Stimulated activated memory B cell treated with anti-CD40 and anti-IgM and Interleukin-4, amounts not matched to agents 10 μg/mL and 1 μg/mL and 100 μg/mL, for 72 hours (primary cell): ENCODE results near the gene REPS1.

Experiments used
- ATAC-seq: fragments of 150-1000 bp; cut with Tn5 transposase; 2 replicates; pipeline ENCODE4 v1.10.0; 2021
- H3K27ac Mint-ChIP-seq: one replicate; pipeline ENCODE4 v1.8.0; 2022; ENCODE audit warnings: mild to moderate bottlenecking, mixed read lengths
- H3K27me3 Mint-ChIP-seq: one replicate; pipeline ENCODE4 v1.8.0; 2022; ENCODE audit warnings: mixed read lengths
- H3K36me3 Mint-ChIP-seq: one replicate; pipeline ENCODE4 v1.8.0; 2022; ENCODE audit warnings: mixed read lengths
- H3K4me1 Mint-ChIP-seq: one replicate; pipeline ENCODE4 v1.8.0; 2022; ENCODE audit warnings: mixed read lengths
- H3K4me3 Mint-ChIP-seq: one replicate; pipeline ENCODE4 v1.8.0; 2022; ENCODE audit warnings: mild to moderate bottlenecking, moderate library complexity, mixed read lengths
- H3K9me3 Mint-ChIP-seq: one replicate; pipeline ENCODE4 v1.8.0; 2022; ENCODE audit warnings: mixed read lengths

REPS1 gene

DNA sequence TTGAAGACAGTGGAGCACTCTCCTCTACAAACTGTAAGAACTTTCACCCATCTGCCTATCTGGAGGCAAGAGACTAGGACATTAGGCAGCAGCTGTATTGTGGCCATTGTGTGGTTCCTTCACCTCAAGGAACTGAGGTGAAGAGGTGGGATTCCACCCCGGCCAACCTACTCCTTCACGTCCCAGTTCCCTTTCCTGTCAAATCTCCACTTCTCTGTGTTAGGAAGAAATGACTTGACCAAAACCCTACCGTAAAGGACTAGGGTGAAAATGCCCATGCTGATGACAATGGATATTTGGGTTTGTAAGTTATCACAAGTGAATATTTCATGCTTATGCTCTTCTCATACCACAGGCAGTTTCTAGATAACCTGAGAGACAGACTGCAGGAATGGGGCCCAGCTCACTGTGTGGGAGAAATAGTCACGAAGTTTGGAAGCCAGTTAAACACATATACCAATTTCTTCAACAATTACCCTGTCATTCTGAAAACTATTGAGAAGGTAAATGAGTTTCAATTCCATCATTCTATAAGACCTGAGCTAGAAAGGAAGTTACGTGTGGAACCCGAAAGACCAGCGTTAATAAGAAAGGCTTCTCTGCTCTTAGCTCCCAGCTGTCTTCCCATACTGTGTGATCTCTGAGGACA lies 105.6 kb downstream of the REPS1 start:
- Mint-ChIP-seq H3K27ac (peak overlapping the region; percentile 84), H3K4me1 (peaks cover 16% of the 10 kb centered on the region), H3K4me3 (no peak overlapping the region), H3K36me3 (no peaks in the 10 kb centered on the region), H3K9me3 (peaks cover 1% of the 10 kb centered on the region), H3K27me3 (no peaks in the 10 kb centered on the region)
- ATAC-seq: peak; percentile 83

DNA sequence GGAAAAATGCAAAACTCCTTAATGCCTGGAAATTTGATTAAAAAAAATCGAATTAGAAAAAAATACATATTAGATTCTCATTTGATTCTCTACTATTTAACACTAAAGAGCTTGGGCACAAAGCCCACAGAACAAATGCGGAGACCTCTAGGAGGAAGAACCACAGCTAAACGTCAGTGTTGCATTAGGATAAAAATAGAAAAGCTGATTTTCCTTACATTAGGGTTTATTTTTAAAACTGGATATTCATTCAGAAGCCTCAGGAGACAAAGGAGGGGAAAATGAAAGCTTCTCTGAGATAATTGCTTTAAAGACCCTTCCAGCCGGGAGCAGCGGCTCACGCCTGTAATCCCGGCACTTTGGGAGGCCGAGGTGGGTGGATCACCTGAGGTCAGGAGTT lies 114.9 kb downstream of the REPS1 start:
- no peak overlapping the region for H3K4me3 Mint-ChIP-seq
- ATAC-seq: no peak
- peaks cover 27% of the 10 kb centered on the region for H3K4me1 Mint-ChIP-seq
- no peaks in the 10 kb centered on the region for H3K9me3 Mint-ChIP-seq
- peak overlapping the region; percentile 42 for H3K27ac Mint-ChIP-seq
- no peaks in the 10 kb centered on the region for H3K27me3 Mint-ChIP-seq
- H3K36me3 Mint-ChIP-seq: no peaks in the 10 kb centered on the region

DNA sequence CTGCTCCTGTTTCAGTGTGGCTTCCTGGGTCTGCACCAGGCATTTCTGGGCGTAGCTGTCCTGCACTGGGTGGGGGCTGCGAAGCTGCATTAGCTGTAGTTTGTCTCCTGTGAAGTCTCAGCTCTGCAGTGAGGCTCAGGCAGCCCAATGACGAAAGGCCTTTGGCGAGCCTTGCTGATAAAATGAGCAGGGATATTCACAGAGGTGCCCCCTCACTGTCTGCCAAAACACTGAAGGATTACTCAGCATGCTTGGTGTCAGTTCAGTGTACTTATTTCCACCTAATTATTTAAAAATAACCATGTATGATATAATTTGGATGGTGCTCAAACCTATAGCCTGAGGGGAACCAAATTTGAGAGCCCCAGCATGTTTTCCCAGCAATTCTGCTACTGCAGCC lies 118.7 kb downstream of the REPS1 start:
- Mint-ChIP-seq H3K27ac (peak overlapping the region; percentile 81), H3K36me3 (no peaks in the 10 kb centered on the region)

DNA sequence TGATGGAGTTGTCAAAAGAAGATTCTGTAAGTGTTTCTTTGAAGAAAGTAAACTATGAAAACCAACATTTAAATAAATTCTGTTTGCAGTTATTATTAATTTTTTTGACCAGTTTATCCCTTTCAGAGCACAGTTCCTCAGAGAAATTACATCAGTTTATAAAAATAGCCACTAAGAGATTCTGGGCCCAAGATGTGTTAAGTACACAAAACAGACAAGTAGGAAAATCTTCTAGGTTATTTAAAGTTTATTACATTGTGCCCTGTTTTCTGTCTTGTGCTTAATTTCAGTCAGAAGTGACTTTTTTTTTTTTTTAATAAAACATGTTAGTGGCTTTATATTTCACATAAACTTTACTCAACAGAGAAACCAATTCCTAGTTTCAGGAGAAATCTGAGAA lies 119.9 kb downstream of the REPS1 start:
- Mint-ChIP-seq H3K4me3 (no peak overlapping the region), H3K27ac (peak overlapping the region; percentile 81), H3K36me3 (no peaks in the 10 kb centered on the region), H3K9me3 (no peaks in the 10 kb centered on the region), H3K27me3 (no peaks in the 10 kb centered on the region), H3K4me1 (peaks cover 27% of the 10 kb centered on the region)
- no peak for ATAC-seq

More for the DNA sequence above, 118.7 kb downstream of the REPS1 start:
- peaks cover 27% of the 10 kb centered on the region for H3K4me1 Mint-ChIP-seq
- no peaks in the 10 kb centered on the region for H3K27me3 Mint-ChIP-seq
- no peaks in the 10 kb centered on the region for H3K9me3 Mint-ChIP-seq
- no peak for ATAC-seq
- no peak overlapping the region for H3K4me3 Mint-ChIP-seq

DNA sequence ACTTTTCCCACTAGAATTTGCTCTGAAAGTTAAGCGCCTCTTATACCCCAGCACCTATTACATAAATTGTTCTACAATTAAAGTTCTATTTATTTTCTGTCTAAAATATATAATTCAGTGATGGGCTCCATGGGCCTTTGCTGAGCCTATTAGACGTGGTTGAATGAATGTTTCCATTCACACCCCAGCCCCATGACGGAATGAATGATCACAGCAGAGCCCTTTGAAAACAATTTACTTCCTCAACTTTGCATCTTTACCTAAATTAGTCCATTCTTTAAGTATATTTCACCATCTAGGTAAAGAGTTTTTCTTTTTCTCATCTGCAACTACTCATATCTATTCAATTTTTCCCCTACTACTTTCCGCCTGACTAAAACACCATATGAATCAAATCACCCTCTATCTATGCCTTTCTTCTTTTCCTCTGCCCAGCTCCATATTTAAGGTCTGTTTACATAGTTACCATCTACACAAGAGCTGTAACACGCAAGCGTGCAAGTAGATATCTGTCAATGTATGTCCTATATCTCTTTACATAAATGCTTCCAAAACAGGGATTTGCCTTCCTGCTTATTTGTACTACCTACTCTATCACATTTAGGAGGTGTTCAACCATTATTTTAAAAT lies 122.5 kb downstream of the REPS1 start:
- no peak overlapping the region for H3K4me3 Mint-ChIP-seq
- ATAC-seq: no peak
- peaks cover 25% of the 10 kb centered on the region for H3K4me1 Mint-ChIP-seq
- H3K36me3 Mint-ChIP-seq: no peaks in the 10 kb centered on the region
- no peaks in the 10 kb centered on the region for H3K27me3 Mint-ChIP-seq
- no peaks in the 10 kb centered on the region for H3K9me3 Mint-ChIP-seq
- H3K27ac Mint-ChIP-seq: no peak overlapping the region

DNA sequence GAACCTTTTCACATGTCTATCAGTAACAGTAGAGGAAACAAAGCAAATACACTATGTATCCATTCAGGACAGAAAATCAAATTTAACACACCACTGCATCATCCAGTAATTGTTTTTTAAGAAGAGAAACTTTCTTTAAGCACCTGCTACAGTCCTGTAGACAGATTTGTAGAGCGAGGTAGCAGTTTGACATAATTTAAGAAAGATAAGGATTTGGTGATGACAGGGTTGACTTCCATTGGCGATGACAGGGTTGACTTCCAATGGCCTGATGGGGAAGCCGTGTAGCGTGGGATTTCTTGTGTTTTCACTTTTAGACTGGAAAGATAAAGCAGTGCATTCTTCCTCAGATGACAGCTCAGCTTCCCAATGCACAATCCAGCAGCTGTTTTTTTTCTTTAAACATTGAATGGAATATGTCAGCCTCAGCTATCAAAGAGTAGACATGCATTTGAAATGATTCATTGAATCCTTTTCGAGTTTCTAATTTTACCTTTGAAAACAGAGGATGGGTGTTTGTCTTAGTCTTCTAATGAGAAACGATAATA lies 123.6 kb downstream of the REPS1 start:
- H3K4me1 Mint-ChIP-seq: peaks cover 13% of the 10 kb centered on the region
- H3K9me3 Mint-ChIP-seq: no peaks in the 10 kb centered on the region
- no peak for ATAC-seq
- H3K36me3 Mint-ChIP-seq: no peaks in the 10 kb centered on the region
- no peaks in the 10 kb centered on the region for H3K27me3 Mint-ChIP-seq
- no peak overlapping the region for H3K4me3 Mint-ChIP-seq
- no peak overlapping the region for H3K27ac Mint-ChIP-seq

DNA sequence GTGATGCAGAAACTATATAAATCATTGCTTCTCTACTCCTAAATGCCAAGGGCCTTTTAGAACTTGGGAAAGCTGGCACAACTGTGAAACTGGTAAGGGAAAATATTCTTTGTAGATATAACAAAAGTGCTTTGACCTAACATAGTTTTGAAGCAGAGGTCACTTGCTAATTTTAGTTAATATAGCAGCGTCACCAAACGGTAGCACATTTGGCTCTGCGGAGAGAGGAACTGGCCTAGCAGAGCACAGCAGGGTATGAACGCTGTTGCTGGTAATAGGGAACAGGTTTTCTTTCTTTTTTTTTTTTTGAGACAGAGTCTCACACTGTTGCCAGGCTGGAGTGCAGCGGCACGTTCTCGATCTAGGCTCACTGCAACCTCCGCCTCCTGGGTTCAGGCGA lies 124.7 kb downstream of the REPS1 start:
- no peak overlapping the region for H3K4me3 Mint-ChIP-seq
- no peaks in the 10 kb centered on the region for H3K36me3 Mint-ChIP-seq
- no peak for ATAC-seq
- no peaks in the 10 kb centered on the region for H3K9me3 Mint-ChIP-seq
- peaks cover 2% of the 10 kb centered on the region for H3K4me1 Mint-ChIP-seq
- no peaks in the 10 kb centered on the region for H3K27me3 Mint-ChIP-seq
- no peak overlapping the region for H3K27ac Mint-ChIP-seq

DNA sequence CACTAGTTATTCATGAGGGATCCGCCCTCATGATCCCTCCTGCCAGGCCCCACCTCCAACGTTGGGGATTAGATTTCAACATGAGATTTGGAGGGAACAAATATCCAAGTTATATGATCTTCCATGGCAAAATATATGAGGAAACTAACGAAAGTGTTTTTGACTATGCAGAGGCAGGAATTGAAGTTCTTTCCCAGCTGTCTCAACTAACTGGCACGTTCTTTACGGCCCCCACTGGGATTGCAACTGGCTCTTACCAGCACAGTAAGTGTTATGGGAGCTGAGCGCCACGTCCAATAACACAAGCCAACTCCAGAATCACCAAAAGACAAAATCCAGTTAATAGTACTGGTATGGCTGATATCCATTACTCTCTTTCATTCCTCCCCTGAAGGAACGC lies 125.6 kb downstream of the REPS1 start:
- Mint-ChIP-seq H3K36me3 (no peaks in the 10 kb centered on the region), H3K4me3 (no peak overlapping the region), H3K4me1 (no peaks in the 10 kb centered on the region), H3K27me3 (no peaks in the 10 kb centered on the region), H3K27ac (no peak overlapping the region), H3K9me3 (no peaks in the 10 kb centered on the region)
- ATAC-seq: no peak

DNA sequence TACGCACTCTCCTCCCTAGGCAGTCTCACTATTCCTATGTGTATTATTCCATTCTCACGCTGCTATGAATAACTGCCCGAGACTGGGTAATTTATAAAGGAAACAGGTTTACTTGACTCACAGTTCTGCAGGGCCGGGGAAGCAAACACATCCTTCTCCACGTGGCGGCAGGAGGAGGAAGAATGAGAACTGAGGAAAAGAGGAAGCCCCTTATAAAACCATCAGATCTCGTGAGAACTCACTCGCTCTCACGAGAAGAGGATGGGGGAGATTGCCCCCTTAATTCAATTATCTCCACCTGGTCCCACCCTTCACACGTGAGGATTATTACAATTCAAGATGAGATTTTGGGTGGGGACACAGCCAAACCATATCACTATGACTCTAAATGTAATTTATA lies 130.3 kb downstream of the REPS1 start:
- ATAC-seq: no peak
- Mint-ChIP-seq H3K4me3 (no peak overlapping the region), H3K27me3 (no peaks in the 10 kb centered on the region), H3K27ac (no peak overlapping the region), H3K36me3 (no peaks in the 10 kb centered on the region), H3K9me3 (no peaks in the 10 kb centered on the region), H3K4me1 (peaks cover 5% of the 10 kb centered on the region)

DNA sequence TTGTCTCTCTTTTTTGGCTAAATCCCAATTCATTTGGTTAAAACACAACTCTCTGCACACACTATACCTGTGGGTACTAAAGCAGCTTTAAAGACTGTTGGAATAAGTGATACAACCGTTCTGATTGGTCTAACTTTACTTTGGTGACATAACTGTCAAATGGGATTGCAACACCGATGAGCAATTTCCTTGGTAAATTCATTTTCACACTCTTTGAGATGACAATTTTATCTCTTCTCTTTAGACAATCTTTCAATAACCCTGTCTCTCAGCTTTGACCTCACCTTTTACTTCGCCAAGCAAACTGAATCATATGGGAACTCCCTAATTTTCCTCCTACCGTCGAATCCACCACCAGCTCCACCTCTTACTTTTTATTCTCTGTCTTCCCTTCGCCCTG lies 131.4 kb downstream of the REPS1 start:
- no peak overlapping the region for H3K4me3 Mint-ChIP-seq
- no peak overlapping the region for H3K27ac Mint-ChIP-seq
- H3K4me1 Mint-ChIP-seq: peaks cover 5% of the 10 kb centered on the region
- H3K27me3 Mint-ChIP-seq: no peaks in the 10 kb centered on the region
- no peaks in the 10 kb centered on the region for H3K36me3 Mint-ChIP-seq
- H3K9me3 Mint-ChIP-seq: no peaks in the 10 kb centered on the region
- no peak for ATAC-seq
